Stomach (tissue), 4 donors: ENCODE measurements around the gene FBXO44.

Experiments used
- CTCF ChIP-seq, 7 experiments: fragments of 450-650 bp in 4 of 7; fragments of 200-600 bp in 3 of 7; sonication (generic) in 3 of 7; IDR thresholded peaks; one replicate each; pipeline ENCODE4 v1.5.1; 2016 to 2019; ENCODE audit warnings: antibody characterized with exemption in 7 of 7, control low read depth in 2 of 7, mild to moderate bottlenecking in 1 of 7
- POLR2A ChIP-seq, 4 donors: fragments of 450-650 bp; IDR thresholded peaks; one replicate each; pipeline ENCODE4 v1.6.1; 2016; ENCODE audit warnings: antibody characterized with exemption in 4 of 4, control low read depth in 2 of 4, mild to moderate bottlenecking in 1 of 4, moderate library complexity in 1 of 4

- no peak for TF ChIP-seq CTCF (IDR thresholded peaks at IDR 0.05)
- no peak for TF ChIP-seq POLR2A (IDR thresholded peaks at IDR 0.05)
These were observed 21.9 kb downstream of the FBXO44 start for GRCh38 chr1:11676386-11677103.
